GM20000 (cell line): ENCODE data around the gene RAD18.

ENCODE experiments used
- DNase-seq: peaks from one replicate; pipeline ENCODE4 v3.0.0; 2012; ENCODE audit warnings: low spot score
- TF ChIP-seq, protein P1 (sequence below): IDR thresholded peaks from 2 replicates; pipeline ENCODE4 v1.5.1; 2012; ENCODE audit warnings: mild to moderate bottlenecking, control low read depth; ENCODE audit errors: extremely low read depth, missing control alignments

The RAD18 gene

DNA sequence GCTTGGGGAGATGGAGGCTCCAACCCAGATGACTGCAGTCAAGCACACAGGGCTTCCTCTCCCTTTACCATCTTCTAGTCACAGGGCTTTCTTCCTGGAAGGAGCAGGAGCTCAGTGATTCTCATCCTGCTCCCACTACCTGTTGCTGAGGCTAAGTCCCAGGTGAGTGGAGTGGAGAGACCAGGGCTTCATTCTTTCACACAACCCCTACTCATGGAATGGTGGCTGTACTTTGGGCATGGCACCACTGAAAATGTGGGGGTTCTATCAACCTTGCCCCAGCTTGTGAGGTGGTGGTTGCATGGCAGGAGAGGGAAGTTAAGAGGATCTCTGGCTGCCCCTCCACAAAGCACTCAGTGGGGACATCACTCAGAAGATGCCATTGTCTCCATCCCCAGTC is 36.8 kb upstream of the RAD18 start:
- TF ChIP-seq, protein P1, sequence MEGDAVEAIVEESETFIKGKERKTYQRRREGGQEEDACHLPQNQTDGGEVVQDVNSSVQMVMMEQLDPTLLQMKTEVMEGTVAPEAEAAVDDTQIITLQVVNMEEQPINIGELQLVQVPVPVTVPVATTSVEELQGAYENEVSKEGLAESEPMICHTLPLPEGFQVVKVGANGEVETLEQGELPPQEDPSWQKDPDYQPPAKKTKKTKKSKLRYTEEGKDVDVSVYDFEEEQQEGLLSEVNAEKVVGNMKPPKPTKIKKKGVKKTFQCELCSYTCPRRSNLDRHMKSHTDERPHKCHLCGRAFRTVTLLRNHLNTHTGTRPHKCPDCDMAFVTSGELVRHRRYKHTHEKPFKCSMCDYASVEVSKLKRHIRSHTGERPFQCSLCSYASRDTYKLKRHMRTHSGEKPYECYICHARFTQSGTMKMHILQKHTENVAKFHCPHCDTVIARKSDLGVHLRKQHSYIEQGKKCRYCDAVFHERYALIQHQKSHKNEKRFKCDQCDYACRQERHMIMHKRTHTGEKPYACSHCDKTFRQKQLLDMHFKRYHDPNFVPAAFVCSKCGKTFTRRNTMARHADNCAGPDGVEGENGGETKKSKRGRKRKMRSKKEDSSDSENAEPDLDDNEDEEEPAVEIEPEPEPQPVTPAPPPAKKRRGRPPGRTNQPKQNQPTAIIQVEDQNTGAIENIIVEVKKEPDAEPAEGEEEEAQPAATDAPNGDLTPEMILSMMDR, result no peak
- no peak for DNase-seq

DNA sequence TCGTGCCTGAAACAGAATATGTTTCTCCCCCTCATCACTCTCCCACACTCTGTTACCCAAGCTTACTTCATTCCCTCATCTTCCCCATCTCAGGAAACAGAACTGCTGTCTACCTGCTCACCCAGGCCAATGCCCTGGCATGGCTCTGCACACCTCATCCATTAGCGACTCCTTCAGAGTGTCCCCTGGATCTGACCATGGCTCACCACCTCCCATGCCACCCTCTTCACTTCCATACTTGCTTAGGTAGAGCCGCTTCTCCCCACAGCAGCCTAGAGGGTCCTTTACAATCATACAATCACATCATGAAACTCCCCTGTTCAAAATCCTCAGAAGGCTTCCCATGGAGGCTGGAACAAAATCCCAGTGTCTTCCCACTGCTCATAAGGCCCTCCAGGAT is 33.9 kb upstream of the RAD18 start:
- TF ChIP-seq, protein P1, result no peak
- no peak for DNase-seq

DNA sequence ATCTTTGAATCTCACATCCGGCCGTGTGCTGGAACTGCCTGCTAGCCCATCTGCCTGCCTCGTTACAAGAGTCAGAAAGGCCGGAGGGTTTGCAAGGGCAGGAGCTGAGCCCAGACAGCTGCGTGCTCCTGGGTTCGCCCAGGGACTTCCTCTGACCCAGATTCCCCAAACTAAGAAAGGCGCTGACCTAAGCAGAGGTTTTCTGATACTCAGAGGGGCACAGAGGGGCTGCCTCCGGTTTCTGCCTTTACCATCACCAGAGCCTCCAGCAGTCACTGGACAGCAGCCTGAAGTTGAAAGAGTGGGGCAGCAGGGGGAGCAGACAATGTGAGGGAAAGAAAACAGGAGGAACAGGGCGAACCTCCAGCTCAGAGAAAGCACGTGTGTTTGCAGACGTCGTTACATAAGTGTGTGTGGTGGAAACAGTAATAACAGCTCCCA is 33.4 kb upstream of the RAD18 start:
- DNase-seq, result no peak

DNA sequence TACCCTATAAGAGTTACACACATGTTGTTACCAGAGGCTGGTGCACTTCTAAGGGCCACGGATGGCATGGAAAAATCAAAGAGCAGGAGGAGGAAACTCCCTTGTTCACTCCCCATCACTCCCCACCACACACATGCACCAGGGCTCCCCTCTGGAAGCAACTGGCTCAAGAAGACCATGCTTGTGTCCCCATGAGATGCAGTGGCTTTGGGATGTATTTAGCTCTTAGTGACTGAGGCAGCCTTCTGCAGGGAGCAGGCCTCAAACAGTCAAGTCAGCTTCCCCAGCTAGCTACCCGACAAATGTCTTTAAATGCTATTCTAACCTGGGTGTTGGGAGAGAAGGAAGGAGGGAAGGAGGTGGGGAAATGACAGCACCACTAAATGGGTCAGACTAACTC is 32.9 kb upstream of the RAD18 start:
- TF ChIP-seq, protein P1, result no peak
- DNase-seq, result no peak

More for the DNA sequence above, 33.4 kb upstream of the RAD18 start:
- TF ChIP-seq, protein P1, result no peak

DNA sequence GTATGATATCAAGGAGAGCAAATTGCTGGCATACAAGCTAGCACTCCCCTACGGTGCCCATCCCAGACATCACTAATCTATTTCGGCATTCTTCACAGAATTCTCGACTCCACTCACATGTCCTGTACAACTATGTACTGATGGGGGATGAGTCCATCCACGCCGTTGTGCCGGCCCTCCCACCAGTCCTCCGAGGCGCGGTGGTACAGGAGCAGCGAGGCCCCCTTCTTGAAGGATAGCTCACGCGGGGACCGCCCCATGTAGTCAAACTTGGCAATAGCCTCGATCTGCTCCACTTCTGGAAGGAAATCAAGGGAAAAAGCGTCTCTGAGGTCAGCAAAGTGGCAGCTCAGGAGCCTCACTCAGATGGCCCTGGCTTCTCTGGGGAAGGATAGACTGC is 31.0 kb upstream of the RAD18 start:
- DNase-seq, result no peak

DNA sequence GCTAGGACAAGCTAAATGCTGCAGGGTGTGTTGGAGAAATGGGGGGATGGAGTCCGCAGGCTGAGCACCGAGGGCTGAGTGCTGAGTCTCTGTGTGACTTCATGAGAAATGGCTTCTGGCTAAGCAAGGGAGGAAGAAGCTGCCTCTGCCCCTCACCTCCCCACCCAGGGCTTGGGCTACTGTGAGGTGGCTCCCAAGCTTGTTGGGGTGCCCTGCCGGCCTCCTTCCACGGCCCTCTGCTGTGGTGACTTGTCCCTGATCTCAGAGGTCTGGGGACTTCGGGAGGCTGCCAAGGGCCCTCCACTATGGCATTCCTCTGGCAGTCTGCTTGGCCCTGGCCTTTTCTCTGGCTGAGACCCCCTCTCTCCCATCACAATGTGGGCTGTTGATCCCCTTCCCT is 30.1 kb upstream of the RAD18 start:
- no peak for DNase-seq
- TF ChIP-seq, protein P1, result no peak

More for the DNA sequence above, 31.0 kb upstream of the RAD18 start:
- TF ChIP-seq, protein P1, result no peak

DNA sequence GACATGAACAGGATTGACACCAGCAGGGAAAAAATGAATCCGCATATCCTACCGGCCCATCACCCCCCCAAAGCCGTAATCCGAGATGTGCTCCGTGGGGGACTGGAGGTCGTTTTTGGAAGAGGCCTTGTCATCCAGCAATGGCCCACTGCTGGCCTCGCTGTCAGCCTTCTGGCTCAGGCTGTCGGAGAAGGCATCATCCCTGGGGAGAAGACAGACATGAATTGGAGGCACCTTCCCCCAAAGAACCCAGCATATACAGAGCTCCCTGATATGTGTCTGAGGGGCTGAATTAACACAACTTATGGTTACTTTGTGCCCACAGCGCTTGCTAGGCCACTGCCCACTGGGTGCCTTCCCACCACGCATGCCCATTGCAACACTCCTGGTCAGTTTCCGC is 29.6 kb upstream of the RAD18 start:
- TF ChIP-seq, protein P1, result no peak
- no peak for DNase-seq
